K562 (cell line): ENCODE data around the gene CENPO. TPM values are rescaled to one million over a fixed set of nuclear protein-coding genes. Genes with fewer than 3 reads are reported as not detected.

ENCODE experiments used
- ARID1B ChIP-seq: fragments of 450-650 bp; IDR thresholded peaks from 2 replicates; pipeline ENCODE4 v1.6.1; 2016; ENCODE audit warnings: antibody characterized with exemption, mild to moderate bottlenecking, inconsistent platforms
- KAT8 ChIP-seq: fragments of 450-650 bp; IDR thresholded peaks from 2 replicates; pipeline ENCODE4 v1.6.1; 2016; ENCODE audit warnings: low read depth, mild to moderate bottlenecking
- KLF6 ChIP-seq: fragments of 250-450 bp; sonication (Bioruptor Pico); IDR thresholded peaks from 2 replicates; pipeline ENCODE4 v1.4.0; 2020; ENCODE audit warnings: mild to moderate bottlenecking, moderate library complexity, borderline replicate concordance
- POLR2AphosphoS5 ChIP-seq: IDR thresholded peaks from 2 replicates; pipeline ENCODE4 v1.6.1; 2011; ENCODE audit warnings: mild to moderate bottlenecking, low read depth, low read length, moderate library complexity; ENCODE audit not compliant: control insufficient read depth, insufficient read depth
- YY1 ChIP-seq, 3 experiments: IDR thresholded peaks; 2 replicates each; pipeline ENCODE4 v1.6.1; 2011; ENCODE audit warnings: low read length in 2 of 3, mild to moderate bottlenecking in 2 of 3, moderate library complexity in 2 of 3, borderline replicate concordance in 1 of 3, control low read depth in 1 of 3, low read depth in 1 of 3; ENCODE audit not compliant: insufficient read depth in 3 of 3, insufficient replicate concordance in 2 of 3, control insufficient read depth in 1 of 3, insufficient read length in 1 of 3; ENCODE audit errors: extremely low read depth in 1 of 3
- ZKSCAN8 ChIP-seq: fragments of 200-800 bp; sonication (Bioruptor generic); IDR thresholded peaks from 2 replicates; pipeline ENCODE4 v1.6.1; 2016; ENCODE audit warnings: missing genetic modification characterization, missing compliant biosample characterization
- polyA plus RNA-seq, 8 experiments: library from polyadenylated mRNA; depleted of rRNA in 4 of 8; stranded (reverse) in 5 of 8; unstranded in 3 of 8; fragments of >200 nt; fragmentation: Nextera tagmentation in 2 of 8; fragmentation: Illumina TruSeq in 1 of 8; extraction: Ambion mirVana in 2 of 8; extraction: Trizol in 1 of 8; gene quantifications; 2 replicates each; pipeline versions ENCODE4 v1.2.1 to v1.2.3, GENCODE V29; 2011 to 2014; ENCODE audit warnings: inconsistent platforms in 1 of 8, missing spikeins in 1 of 8
- total RNA-seq, 7 experiments: library from RNA; depleted of rRNA in 6 of 7; stranded (reverse); fragments of >200 nt in 6 of 7; fragmentation: Illumina TruSeq in 2 of 7; extraction: Trizol in 2 of 7; gene quantifications; 2 replicates each; pipeline versions ENCODE4 v1.2.1 to v1.2.3, GENCODE V29; 2011 to 2021; ENCODE audit warnings: low replicate concordance in 1 of 7
- TF ChIP-seq, protein P1 (sequence below): fragments of 450-650 bp; IDR thresholded peaks from 2 replicates; pipeline ENCODE4 v1.6.1; 2016; ENCODE audit warnings: mild to moderate bottlenecking, moderate library complexity
- TF ChIP-seq, protein P2 (sequence below): sonication (generic); formaldehyde crosslinking; IDR thresholded peaks from 2 replicates; pipeline ENCODE4 v1.8.0; 2022; ENCODE audit warnings: missing genetic modification reagents, mild to moderate bottlenecking, borderline replicate concordance
- TF ChIP-seq, protein P3 (sequence below): fragments of 250-450 bp; sonication (Bioruptor Pico); IDR thresholded peaks from 2 replicates; pipeline ENCODE4 v1.8.0; 2021; ENCODE audit warnings: moderate library complexity, mild to moderate bottlenecking, inconsistent platforms

Gene CENPO
- total and polyA plus RNA-seq, 9 of the 15 experiments (the other 6 are each of a cell fraction or from before 2014, with no cell fraction given), result 30.6 to 59.4 (median 38.9) TPM

DNA sequence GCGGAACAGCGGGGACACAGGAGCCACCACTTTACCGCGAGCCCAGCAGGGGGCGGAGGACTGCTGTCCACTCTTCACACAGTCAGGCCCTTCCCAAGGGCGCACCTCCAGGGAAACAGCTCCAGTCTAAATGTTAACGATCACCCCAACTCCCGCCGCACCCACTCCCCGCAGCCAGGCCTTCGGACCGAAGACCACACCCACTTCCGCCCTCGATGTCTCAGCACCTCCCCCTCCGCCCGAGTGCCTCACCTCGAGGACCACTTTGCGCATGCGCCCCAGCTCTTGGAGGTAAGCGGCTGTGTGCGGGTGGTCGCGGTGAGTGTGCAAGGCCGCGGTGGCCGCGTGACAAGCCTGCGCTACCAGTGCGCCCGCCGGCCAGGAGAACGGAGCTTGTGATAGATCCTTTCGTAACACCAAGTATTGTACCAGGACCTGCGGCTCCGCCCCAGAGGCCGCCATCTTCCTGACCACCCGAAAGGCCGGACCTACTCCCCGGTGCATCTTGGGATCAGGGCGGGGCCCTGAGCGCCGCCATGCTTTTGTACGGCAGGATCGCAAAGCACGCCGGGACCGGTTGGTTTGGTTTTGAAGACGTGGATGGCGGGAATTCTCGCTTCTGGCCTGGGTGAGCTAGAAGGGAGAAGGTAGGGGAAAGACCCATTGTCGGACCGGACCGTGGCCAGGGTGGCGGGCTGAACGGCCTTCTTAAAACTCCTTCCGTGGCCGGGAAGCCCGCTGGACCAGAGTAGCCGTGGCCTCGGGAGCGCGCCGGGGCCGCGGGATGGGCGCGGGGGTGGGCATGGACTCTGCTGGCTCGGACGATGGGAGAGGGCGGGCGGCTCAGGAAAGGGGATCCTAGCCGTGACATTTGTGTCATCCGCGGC lies at the start of gene CENPO, which contains the start of gene PTRHD1 (continued):
- TF ChIP-seq, protein P1, sequence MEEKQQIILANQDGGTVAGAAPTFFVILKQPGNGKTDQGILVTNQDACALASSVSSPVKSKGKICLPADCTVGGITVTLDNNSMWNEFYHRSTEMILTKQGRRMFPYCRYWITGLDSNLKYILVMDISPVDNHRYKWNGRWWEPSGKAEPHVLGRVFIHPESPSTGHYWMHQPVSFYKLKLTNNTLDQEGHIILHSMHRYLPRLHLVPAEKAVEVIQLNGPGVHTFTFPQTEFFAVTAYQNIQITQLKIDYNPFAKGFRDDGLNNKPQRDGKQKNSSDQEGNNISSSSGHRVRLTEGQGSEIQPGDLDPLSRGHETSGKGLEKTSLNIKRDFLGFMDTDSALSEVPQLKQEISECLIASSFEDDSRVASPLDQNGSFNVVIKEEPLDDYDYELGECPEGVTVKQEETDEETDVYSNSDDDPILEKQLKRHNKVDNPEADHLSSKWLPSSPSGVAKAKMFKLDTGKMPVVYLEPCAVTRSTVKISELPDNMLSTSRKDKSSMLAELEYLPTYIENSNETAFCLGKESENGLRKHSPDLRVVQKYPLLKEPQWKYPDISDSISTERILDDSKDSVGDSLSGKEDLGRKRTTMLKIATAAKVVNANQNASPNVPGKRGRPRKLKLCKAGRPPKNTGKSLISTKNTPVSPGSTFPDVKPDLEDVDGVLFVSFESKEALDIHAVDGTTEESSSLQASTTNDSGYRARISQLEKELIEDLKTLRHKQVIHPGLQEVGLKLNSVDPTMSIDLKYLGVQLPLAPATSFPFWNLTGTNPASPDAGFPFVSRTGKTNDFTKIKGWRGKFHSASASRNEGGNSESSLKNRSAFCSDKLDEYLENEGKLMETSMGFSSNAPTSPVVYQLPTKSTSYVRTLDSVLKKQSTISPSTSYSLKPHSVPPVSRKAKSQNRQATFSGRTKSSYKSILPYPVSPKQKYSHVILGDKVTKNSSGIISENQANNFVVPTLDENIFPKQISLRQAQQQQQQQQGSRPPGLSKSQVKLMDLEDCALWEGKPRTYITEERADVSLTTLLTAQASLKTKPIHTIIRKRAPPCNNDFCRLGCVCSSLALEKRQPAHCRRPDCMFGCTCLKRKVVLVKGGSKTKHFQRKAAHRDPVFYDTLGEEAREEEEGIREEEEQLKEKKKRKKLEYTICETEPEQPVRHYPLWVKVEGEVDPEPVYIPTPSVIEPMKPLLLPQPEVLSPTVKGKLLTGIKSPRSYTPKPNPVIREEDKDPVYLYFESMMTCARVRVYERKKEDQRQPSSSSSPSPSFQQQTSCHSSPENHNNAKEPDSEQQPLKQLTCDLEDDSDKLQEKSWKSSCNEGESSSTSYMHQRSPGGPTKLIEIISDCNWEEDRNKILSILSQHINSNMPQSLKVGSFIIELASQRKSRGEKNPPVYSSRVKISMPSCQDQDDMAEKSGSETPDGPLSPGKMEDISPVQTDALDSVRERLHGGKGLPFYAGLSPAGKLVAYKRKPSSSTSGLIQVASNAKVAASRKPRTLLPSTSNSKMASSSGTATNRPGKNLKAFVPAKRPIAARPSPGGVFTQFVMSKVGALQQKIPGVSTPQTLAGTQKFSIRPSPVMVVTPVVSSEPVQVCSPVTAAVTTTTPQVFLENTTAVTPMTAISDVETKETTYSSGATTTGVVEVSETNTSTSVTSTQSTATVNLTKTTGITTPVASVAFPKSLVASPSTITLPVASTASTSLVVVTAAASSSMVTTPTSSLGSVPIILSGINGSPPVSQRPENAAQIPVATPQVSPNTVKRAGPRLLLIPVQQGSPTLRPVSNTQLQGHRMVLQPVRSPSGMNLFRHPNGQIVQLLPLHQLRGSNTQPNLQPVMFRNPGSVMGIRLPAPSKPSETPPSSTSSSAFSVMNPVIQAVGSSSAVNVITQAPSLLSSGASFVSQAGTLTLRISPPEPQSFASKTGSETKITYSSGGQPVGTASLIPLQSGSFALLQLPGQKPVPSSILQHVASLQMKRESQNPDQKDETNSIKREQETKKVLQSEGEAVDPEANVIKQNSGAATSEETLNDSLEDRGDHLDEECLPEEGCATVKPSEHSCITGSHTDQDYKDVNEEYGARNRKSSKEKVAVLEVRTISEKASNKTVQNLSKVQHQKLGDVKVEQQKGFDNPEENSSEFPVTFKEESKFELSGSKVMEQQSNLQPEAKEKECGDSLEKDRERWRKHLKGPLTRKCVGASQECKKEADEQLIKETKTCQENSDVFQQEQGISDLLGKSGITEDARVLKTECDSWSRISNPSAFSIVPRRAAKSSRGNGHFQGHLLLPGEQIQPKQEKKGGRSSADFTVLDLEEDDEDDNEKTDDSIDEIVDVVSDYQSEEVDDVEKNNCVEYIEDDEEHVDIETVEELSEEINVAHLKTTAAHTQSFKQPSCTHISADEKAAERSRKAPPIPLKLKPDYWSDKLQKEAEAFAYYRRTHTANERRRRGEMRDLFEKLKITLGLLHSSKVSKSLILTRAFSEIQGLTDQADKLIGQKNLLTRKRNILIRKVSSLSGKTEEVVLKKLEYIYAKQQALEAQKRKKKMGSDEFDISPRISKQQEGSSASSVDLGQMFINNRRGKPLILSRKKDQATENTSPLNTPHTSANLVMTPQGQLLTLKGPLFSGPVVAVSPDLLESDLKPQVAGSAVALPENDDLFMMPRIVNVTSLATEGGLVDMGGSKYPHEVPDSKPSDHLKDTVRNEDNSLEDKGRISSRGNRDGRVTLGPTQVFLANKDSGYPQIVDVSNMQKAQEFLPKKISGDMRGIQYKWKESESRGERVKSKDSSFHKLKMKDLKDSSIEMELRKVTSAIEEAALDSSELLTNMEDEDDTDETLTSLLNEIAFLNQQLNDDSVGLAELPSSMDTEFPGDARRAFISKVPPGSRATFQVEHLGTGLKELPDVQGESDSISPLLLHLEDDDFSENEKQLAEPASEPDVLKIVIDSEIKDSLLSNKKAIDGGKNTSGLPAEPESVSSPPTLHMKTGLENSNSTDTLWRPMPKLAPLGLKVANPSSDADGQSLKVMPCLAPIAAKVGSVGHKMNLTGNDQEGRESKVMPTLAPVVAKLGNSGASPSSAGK, result no peak
- TF ChIP-seq KLF6 (CRISPR knock-in tag) (peak; percentile 91; the same call in 1 of the 2 replicates), ARID1B (peak; percentile 56), ZKSCAN8 (CRISPR knock-in tag) (no peak), POLR2AphosphoS5 (peak; percentile 74), KAT8 (no peak), YY1 (IDR thresholded peaks at IDR 0.05; ENCODE audit: borderline replicate concordance in 1 of 3, control insufficient read depth in 1 of 3, extremely low read depth in 1 of 3, insufficient read depth in 3 of 3, insufficient read length in 1 of 3, insufficient replicate concordance in 2 of 3, low read depth in 1 of 3, low read length in 2 of 3) (peak; percentile 96 to 99 (median 99))
- TF ChIP-seq, protein P2, sequence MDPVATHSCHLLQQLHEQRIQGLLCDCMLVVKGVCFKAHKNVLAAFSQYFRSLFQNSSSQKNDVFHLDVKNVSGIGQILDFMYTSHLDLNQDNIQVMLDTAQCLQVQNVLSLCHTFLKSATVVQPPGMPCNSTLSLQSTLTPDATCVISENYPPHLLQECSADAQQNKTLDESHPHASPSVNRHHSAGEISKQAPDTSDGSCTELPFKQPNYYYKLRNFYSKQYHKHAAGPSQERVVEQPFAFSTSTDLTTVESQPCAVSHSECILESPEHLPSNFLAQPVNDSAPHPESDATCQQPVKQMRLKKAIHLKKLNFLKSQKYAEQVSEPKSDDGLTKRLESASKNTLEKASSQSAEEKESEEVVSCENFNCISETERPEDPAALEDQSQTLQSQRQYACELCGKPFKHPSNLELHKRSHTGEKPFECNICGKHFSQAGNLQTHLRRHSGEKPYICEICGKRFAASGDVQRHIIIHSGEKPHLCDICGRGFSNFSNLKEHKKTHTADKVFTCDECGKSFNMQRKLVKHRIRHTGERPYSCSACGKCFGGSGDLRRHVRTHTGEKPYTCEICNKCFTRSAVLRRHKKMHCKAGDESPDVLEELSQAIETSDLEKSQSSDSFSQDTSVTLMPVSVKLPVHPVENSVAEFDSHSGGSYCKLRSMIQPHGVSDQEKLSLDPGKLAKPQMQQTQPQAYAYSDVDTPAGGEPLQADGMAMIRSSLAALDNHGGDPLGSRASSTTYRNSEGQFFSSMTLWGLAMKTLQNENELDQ (CRISPR knock-in tag), result no peak
- TF ChIP-seq, protein P3, sequence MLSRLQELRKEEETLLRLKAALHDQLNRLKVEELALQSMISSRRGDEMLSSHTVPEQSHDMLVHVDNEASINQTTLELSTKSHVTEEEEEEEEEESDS, result no peak
